Frontal cortex (tissue), 4 donors: Measurements from ENCODE around the gene DSE. TPM values are rescaled to one million over a fixed set of nuclear protein-coding genes. Genes with fewer than 3 reads are reported as not detected.

Source experiments
- DNase-seq, 2 donors: peaks; one replicate each; pipeline ENCODE4 v3.0.0; 2012; ENCODE audit warnings: low spot score in 2 of 2
- FAIRE-seq: peaks from 2 replicates; lab custom pipeline; 2012; peaks lifted over from hg19 to GRCh38; lab: Jason Lieb, UNC
- total RNA-seq: library from RNA; depleted of rRNA; stranded (reverse); fragments of >200 nt; gene quantifications from one replicate; pipeline ENCODE4 v1.2.3, GENCODE V29; 2014
- donor health status: control.
- donor health status: control.
- donor health status: control.

The DSE gene
- total RNA-seq, 1 donor from 2014 or later: 20.4 TPM

DNA sequence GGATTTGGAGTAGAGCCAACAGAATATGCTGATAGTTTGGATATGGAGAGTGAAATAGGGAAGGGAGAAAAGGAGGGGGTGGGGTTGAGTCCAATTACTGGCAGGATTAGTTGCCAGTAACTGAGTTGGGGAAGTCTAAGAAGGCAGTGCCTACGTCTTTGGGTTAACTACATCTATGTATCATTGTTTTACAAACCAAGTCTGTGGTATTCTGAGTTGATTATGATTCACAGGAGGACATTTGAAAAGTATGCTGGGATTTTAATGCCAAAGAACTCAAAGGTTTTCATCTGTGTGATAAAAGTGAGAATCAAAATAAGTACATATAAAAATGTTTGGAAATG lies 14.7 kb downstream of the DSE start:
- FAIRE-seq (no peak), DNase-seq (no peak)

DNA sequence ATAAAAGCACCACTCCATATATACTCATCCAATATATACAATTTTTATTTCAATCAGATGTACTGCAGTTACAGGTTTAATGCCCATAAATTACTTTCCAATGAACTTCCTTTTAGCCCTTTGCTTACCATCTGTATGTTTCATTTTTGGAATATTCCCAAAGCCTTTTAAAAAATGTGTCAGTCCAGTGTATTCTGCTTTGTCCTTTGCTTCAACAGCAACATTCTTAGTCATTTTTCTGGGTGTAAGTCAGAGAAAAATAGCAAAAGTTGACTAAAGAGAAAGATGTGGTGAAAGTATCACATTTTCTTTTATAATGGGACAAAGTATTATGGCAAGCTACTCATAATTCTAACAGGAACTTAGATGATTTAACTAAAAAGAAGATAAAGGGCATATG lies 15.2 kb downstream of the DSE start:
- FAIRE-seq: no peak

DNA sequence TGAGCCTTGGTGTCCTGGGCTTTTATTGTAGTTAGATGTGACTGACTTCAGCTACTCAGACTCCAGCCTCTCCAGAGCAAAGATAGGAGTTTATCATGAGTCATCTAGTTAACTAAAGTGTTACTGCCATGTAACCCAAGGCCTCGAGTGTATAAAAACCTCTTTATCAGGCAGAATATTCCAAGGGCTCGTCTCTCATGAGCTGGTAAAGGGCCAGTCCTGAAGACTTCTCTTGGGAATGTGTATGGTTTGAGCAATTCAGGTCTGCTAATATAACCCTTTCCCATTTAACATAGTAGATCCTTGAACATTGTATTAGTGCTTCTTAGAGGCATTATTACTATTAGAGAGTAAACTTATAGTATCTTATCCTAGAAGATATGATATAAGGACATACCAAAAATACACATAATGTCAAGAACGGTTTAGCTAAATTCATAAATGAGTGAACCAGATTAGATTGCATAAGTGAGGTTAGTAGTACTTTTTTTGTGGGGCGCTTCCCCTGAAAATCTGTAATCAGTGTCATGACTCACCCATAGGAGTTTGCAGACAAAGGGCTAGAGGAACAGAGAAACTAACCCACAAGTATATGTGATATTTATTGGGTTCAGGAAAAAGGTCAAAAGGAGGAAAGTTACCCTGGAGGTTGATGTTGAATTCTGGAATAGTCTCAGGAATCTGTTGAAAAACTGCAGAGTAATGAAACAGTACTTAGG lies 16.0 kb downstream of the DSE start:
- no peak for FAIRE-seq
- no peak for DNase-seq

More for the DNA sequence above, 15.2 kb downstream of the DSE start:
- no peak for DNase-seq

DNA sequence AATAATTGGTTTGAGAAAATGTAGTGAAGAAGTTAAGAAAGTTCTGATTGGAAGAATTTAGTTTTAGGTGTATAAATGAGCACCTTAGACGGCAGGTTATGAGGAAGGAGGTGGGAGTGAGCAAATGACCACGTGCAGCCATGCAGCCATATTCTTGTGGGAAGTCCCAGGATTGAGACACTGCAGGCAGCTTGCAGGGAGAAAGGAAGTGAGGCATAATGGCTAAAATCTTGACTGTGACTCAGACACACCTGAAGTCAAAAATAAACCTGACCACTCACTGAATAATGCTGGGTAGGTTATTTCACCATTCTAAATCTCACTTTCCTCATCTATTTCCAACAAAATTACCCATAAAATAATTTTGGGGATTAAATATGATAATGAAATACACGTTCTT lies 16.6 kb downstream of the DSE start:
- DNase-seq (no peak), FAIRE-seq (no peak)

DNA sequence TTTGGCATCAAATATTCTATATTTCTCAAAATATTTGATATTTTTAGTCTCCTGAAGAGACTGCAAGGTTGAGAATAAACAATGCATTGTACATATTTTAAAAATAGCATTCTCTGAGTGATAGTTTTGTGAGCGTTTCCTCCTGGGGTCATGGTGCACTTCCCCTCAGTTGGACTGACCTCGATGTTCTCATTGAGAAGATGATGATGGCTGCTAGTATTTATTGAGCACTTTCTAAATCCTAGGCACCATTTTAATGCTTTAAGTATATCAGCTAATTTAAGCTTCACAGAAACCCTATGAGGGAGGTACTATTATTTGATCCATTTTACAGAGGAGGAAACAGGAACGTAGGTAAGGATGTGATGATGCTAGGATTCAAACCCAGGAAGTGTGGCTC lies 18.2 kb downstream of the DSE start:
- no peak for FAIRE-seq
- no peak for DNase-seq

DNA sequence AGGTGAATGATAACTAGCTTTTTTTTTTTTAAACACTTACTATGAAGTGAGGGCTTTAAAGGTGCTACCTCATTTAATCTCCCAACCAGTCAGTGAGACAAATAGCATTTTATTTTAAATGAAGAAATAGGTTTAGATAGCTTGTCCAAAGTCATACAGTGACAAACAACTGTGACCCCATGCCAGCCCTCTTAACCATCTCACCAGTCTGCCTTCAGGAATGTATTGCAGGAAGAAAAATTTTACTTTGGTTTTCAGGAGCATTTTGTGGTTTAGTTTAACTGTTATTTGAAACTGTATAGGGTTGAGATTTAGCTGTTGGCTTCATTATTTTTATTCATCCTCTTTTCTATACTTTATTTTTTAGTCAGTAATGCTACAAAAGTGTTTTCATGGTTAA lies 18.6 kb downstream of the DSE start:
- no peak for DNase-seq
- no peak for FAIRE-seq

DNA sequence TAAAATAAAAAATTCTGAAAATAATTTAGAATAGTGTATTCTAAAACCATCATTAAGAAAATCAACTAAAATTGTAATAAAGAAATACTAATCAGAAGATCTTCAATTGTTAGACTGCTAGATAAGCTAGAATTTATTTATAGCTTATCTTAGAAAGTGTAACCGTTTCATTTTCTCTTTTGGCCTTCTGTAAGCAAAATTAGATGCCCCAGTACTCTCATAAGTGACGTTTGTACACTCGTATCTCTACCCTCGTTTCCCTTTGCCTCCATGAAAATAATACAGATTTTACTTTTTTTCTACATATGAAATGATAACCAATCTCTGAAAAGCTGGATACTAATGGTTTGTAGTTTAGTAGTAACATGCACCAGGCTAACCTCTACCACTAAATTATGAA lies 19.8 kb downstream of the DSE start:
- peak; percentile 55 for FAIRE-seq
- DNase-seq: no peak

DNA sequence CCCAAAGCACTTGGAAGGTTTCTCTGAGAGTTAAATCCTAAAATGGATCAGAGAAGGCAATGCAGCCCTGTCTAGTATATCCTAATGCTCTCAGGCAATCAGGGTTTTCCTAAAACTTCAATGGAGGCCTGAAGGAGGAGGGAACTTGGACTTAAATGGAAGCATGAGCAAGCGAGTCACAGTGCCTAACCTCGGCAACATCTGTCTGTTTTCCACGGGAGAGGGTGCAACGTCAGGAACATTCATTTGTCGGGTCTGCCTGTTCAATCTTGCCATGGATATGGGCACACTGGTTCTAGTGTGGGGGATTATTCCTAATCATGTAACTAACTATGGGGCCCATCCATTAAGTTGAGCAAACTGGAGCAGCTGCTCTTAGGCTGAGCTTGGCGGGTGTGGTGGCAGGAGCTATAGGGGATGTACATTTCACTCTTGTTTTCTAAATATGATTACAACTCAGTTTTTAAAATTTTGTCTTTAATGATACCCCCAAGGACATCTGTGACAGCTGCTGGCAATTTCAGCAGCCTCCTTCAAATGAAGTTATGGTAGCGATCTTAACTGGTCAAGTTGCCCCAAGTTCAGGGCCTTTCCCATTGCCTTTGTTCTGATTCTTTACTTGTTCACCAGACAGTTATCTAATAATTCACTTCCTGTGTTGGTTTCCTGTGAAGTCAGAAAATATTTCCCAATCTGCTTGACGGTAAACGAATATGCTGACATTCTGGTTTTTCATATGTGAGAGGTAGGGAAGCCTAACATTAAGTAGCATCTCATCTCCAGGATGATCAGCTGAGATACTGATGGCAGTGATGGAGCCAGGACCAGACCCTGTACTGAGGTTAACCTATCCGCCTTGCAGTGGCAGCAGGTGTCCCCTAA lies 21.6 kb downstream of the DSE start:
- no peak for DNase-seq
- no peak for FAIRE-seq

DNA sequence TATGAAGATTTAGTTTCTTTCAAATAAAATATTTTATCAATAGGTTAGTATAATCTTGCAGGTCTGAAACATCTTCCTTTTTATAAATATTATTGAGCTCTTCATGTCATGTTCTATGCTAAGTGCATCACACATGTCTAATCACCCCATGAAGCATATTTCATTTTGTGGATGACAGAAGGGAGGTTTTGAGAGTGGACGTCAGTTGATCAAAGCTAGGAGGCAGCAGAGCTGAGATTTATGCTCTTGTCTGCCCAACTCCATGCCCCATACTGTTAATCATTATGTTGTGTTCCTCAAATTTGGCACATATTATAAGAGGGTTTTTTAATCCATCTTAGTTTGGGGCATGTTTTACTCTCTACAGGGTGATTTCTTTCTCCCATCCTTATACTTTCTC lies 22.7 kb downstream of the DSE start:
- DNase-seq (no peak), FAIRE-seq (no peak)

DNA sequence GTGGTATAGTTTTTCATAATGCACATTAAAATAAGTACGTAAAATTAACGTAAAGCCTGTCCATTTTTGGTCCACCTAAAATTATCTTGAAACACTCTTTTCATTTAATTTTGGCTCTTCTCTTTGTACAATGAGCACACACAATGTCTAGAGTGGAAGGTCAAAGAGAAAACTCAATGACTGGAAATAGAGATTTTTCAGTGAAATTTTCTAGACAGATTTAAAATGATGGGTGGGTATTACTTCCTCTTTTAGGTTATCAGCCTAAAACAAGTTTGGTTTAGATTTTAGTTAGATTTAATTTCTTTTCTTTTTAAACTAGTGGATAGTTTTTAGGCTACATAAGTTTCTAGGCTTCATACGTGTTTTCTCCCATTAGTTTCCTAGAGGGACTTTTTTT lies 24.9 kb downstream of the DSE start:
- FAIRE-seq (no peak), DNase-seq (no peak)

DNA sequence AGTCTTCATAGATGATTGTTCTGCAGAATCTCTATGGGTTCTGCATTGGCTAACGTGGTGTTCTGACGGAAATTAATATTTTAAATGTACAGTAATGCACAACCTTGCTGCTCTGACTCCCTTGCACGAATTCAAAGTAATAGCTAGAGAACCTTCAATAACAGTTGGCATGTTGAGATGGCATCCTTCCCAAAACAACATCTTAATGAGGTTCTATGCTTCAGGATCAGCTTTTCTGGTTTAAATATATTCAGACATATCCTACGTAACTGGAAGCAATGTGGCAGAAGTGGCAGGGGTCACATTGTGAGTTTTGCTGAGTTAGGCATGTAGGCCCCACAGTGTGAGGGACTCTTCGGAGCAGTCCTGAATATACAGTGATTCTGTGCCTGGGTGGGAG lies 25.7 kb downstream of the DSE start:
- FAIRE-seq (no peak), DNase-seq (no peak)

DNA sequence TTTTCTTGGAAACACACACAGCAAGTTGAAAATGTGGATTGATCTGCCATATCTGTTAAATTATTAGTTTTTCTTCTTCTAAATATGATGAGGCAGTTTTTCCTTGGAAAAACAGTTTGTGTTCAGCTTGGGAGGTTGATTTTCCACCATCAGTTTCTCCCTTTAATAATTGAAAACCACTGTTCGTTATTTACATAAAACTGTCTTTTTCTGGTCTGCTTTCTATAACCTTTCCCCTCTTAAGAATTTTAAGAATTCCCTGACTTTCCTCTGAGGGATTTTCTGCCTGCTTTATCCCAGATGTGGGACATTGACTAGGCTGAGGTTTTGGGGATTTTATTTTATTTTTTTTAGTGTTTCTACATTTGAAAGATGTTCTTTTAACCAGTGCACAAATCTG lies 27.2 kb downstream of the DSE start:
- FAIRE-seq (no peak), DNase-seq (no peak)

DNA sequence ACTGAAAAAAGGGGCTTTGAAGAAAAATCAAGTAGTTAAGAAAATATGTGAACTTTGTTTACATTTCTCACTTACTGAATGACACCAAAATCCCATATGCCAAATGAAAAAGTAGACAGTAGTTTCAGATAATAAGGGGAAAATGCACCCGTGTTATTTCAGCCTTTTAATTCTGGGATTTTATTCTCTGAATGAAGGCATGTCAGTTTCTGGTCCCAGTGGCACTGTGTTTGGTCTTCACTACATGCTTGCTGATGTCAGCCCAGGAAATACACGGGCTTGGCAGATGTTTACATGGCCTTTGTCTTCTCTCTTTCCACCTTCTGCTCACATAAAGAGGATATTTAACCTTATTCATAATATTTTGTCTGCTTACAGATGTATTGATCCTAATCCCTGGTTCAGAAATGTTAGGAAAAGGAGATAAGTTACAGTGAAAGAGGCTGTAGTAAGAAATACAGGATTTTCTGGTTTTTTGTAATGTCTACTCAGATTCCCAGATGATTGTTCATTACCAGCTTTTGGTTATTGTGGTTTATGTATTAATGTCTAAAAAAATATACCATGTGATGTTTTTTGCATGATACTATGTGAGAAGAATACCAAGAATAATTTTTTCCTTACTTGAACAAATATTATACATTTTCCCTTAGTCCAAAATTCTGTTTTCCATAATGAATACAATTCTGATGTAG lies 27.7 kb downstream of the DSE start:
- DNase-seq: no peak
- peak; percentile 71 for FAIRE-seq

DNA sequence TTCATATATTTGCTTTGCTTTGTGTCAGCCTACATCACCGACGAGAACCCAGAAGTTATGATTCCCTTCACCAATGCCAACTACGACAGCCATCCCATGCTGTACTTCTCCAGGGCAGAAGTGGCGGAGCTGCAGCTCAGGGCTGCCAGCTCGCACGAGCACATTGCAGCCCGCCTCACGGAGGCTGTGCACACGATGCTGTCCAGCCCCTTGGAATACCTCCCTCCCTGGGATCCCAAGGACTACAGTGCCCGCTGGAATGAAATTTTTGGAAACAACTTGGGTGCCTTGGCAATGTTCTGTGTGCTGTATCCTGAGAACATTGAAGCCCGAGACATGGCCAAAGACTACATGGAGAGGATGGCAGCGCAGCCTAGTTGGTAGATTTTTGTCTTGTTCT lies 28.5 kb downstream of the DSE start:
- no peak for FAIRE-seq
- no peak for DNase-seq

DNA sequence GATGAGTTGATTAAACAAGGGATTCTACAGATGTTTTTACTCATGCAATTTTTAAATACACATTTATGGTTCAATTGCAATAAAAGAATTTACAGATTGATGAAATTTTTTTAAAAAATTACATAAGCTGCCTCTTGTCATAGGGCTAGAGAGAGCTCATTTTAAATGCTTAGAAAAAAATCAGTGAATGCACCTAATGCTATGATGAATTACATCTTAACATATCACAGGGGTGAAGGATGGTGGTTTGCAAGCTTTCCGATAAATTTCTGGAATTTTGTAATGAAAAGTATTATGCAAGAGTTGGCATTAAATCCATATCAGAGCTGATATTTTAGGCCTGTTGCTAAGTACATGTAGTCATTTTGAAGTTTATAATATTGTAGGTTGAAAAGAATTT lies 29.6 kb downstream of the DSE start:
- DNase-seq: no peak

DNA sequence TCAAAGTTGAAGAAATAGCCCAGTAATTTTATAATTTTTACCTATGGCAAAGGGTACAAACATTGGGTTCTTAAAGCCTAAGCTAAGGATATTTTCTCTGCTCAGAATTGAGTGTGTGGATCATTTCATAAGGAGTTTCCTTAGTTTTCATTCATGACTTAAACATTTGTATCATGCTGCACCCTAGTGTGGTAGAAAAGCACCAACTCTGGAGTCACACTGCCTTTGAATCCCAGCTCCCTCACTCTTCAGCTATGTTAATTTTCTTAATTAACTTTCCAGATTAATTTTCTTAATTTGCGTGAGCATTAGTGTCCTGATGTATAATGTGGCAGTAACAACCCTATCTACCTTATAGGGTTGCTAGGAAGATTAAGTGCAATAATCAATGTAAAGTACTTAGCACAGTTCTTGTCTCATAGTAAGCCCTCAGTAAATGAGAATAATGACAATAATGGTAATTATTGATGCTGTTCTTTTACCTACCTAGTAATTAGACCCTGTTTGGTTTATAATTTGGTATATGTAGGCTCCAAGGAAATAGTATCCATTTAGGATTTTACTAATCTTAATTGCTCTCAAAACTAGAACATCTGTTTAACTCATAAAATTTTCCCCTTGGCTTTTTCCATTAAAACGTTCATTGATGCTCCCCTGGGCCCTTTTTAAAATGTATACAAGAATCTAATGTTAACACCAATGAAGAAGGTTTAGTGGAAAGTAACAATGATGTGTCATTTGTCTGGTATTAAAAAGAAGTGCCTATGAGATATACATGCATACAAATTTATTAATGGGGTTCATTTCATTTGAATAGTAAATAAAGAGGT lies 31.6 kb downstream of the DSE start:
- DNase-seq (no peak), FAIRE-seq (no peak)

More for the DNA sequence above, 29.6 kb downstream of the DSE start:
- no peak for FAIRE-seq

DNA sequence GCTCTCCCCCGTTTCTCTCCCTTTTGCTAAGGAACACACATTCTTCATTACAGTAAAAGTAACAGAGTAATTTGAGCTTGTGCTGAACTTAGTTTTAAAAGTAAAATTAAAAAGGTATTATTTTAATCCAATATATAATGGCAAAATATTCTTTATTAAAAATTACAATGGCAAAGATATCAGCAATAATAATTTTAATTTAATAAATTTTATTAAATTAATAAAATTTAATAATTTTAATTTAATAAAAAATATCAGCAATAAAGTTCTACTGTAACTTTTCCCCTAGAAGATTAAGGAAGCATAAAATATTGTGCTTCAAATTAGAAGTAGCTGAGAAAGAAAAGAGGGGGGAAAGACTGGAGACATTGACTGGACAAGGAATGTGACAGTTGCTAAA lies 32.5 kb downstream of the DSE start:
- FAIRE-seq: peak; percentile 43
- DNase-seq: no peak

DNA sequence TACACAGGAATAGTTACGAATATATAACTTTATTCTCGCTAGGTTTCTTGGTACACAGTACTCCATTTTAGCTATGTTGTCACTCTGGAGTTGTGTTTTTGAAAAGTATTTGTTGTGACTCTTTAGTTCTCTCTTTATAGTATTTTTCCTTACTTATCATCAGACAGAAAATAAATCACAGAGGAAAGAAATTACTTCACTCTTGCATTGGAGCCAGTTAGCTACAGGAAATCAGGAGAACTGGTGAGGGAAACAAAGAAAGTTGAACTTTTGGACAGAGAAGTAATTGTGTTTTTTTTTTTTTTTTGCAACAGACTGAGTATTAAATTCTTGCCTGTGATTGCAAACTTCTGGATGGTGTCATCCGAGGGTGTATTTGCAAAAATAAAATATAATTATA lies 33.9 kb downstream of the DSE start:
- no peak for FAIRE-seq

DNA sequence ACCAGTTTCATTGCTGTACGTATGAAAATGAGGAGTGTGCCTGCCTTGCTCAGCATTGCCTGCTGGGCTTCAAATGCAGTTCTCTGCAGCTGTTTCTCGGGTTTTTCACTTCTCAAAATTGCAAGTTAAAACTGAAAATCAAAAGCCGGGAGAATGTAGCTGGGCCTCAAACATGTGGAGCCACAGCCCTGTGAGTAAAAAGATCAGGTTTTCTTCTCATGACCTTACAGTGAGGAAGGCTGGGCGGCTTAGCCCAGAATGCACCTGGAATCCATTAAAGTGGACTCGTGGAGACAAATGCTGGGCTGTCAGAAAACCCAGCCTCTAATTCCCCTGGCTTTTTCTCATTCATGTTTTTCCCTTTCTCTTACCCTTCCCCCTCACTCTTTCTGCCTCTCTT lies 34.4 kb downstream of the DSE start:
- FAIRE-seq (no peak), DNase-seq (no peak)

More for the DNA sequence above, 33.9 kb downstream of the DSE start:
- DNase-seq: no peak
